CD4-positive, alpha-beta T cell (primary cell): ENCODE measurements around the gene RPL5. TPM values are rescaled to one million over a fixed set of nuclear protein-coding genes. Genes with fewer than 3 reads are reported as not detected.

Experiments used
- ATAC-seq: fragments of 200-7000 bp; cut with Tn5 transposase; one replicate; pipeline ENCODE4 v1.10.0; 2022; ENCODE audit warnings: mild to moderate bottlenecking; ENCODE audit not compliant: poor library complexity
- CTCF ChIA-PET: fragments of 350-600 bp; sonication (Branson Sonifier 250); formaldehyde crosslinking; loops from one replicate; lab custom pipeline; 2021; ENCODE audit warnings: antibody characterized with exemption, inconsistent platforms; lab: Charles Lee
- POLR2A ChIA-PET: fragments of 350-600 bp; sonication (Branson Sonifier 250); formaldehyde crosslinking; loops from one replicate; lab custom pipeline; 2021; ENCODE audit warnings: antibody characterized with exemption, inconsistent platforms; lab: Charles Lee
- DNase-seq, 14 experiments: peaks; one replicate each; pipeline ENCODE4 v3.0.0-alpha.2; 2013 to 2020; ENCODE audit warnings: mixed read lengths in 2 of 14
- H3K27ac ChIP-seq, 2 donors: one replicate each; pipeline versions ENCODE4 v1.5.1 to v1.7.0; 2013; ENCODE audit warnings: low read length in 2 of 2, low read depth in 1 of 2, mild to moderate bottlenecking in 1 of 2
- H3K27me3 ChIP-seq, 2 experiments: 1 replicate in 1 of 2; 2 replicates in 1 of 2; pipeline versions ENCODE4 v1.6.1 to v1.7.0; 2013; ENCODE audit warnings: low read length in 2 of 2, control low read depth in 1 of 2, mild to moderate bottlenecking in 1 of 2, moderate library complexity in 1 of 2; ENCODE audit not compliant: insufficient read depth in 2 of 2, control insufficient read depth in 1 of 2
- H3K36me3 ChIP-seq: one replicate; pipeline ENCODE4 v1.6.1; 2013; ENCODE audit warnings: low read length, control low read depth; ENCODE audit not compliant: insufficient read depth
- H3K4me1 ChIP-seq: one replicate; pipeline ENCODE4 v1.6.1; 2013; ENCODE audit warnings: low read length, control low read depth; ENCODE audit not compliant: insufficient read depth
- H3K4me3 ChIP-seq: one replicate; pipeline ENCODE4 v1.5.1; 2013; ENCODE audit warnings: mild to moderate bottlenecking, low read length, moderate library complexity
- H3K9me3 ChIP-seq, 2 experiments: 1 replicate in 1 of 2; 2 replicates in 1 of 2; pipeline versions ENCODE4 v1.6.1 to v1.7.0; 2013; ENCODE audit warnings: low read length in 2 of 2, mild to moderate bottlenecking in 2 of 2, control low read depth in 1 of 2, moderate library complexity in 1 of 2; ENCODE audit not compliant: control insufficient read depth in 1 of 2, insufficient read depth in 1 of 2
- H3K27ac Mint-ChIP-seq: one replicate; pipeline ENCODE4 v1.8.0; 2020; ENCODE audit warnings: mixed read lengths
- H3K27me3 Mint-ChIP-seq: one replicate; pipeline ENCODE4 v1.8.0; 2021; ENCODE audit warnings: mixed read lengths
- H3K36me3 Mint-ChIP-seq: one replicate; pipeline ENCODE4 v1.8.0; 2021; ENCODE audit warnings: low read depth, mixed read lengths
- H3K4me1 Mint-ChIP-seq: one replicate; pipeline ENCODE4 v1.8.0; 2021; ENCODE audit warnings: low read depth, mixed read lengths
- H3K4me3 Mint-ChIP-seq: one replicate; pipeline ENCODE4 v1.8.0; 2020; ENCODE audit warnings: mild to moderate bottlenecking, mixed read lengths
- H3K9me3 Mint-ChIP-seq: one replicate; pipeline ENCODE4 v1.8.0; 2020; ENCODE audit warnings: mixed read lengths
- intact Hi-C, 2 experiments: fragments of 100-400 bp; cut with DNase I in 1 of 2; cut with micrococcal nuclease in 1 of 2; formaldehyde crosslinking; loops; one replicate each; pipeline versions ENCODE4 v1.15.1 to v1.9.0; 2023 to 2025; cut with DNase I, micrococcal nuclease
- total RNA-seq, 174 experiments: library from RNA in 2 of 174; stranded (reverse) in 2 of 174; gene quantifications; one replicate each; pipeline ENCODE4 v1.2.3 and lab custom pipeline; 2021 to 2026
- TF ChIP-seq, protein P1 (sequence below): fragments of 200-600 bp; IDR thresholded peaks from one replicate; pipeline ENCODE4 v1.8.0; 2022; ENCODE audit warnings: antibody characterized with exemption, mild to moderate bottlenecking

RPL5 gene
- total RNA-seq, 2 experiments from 2014 or later = 1,712 to 1,770 TPM

- ChIA-PET POLR2A (no interaction called here), CTCF (no interaction called here)
- Mint-ChIP-seq H3K4me3 (no peak overlapping the region), H3K9me3 (no peaks in the 10 kb centered on the region), H3K27me3 (no peaks in the 10 kb centered on the region), H3K27ac (peak overlapping the region; percentile 6), H3K36me3 (peaks cover 89% of the 10 kb centered on the region), H3K4me1 (peaks cover 53% of the 10 kb centered on the region)
- intact Hi-C loops = no loop called here
- H3K4me3 ChIP-seq = no peak overlapping the region
- TF ChIP-seq, protein P1, sequence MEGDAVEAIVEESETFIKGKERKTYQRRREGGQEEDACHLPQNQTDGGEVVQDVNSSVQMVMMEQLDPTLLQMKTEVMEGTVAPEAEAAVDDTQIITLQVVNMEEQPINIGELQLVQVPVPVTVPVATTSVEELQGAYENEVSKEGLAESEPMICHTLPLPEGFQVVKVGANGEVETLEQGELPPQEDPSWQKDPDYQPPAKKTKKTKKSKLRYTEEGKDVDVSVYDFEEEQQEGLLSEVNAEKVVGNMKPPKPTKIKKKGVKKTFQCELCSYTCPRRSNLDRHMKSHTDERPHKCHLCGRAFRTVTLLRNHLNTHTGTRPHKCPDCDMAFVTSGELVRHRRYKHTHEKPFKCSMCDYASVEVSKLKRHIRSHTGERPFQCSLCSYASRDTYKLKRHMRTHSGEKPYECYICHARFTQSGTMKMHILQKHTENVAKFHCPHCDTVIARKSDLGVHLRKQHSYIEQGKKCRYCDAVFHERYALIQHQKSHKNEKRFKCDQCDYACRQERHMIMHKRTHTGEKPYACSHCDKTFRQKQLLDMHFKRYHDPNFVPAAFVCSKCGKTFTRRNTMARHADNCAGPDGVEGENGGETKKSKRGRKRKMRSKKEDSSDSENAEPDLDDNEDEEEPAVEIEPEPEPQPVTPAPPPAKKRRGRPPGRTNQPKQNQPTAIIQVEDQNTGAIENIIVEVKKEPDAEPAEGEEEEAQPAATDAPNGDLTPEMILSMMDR = no peak
- ATAC-seq = no peak
- peaks cover 11% of the 10 kb centered on the region for H3K4me1 ChIP-seq
- no peaks in the 10 kb centered on the region for H3K27me3 ChIP-seq
- no peak overlapping the region for H3K27ac ChIP-seq
- H3K9me3 ChIP-seq = no peaks in the 10 kb centered on the region
- peaks cover 88% of the 10 kb centered on the region for H3K36me3 ChIP-seq
- DNase-seq = peak in 1 of 14 experiments; percentile 27
Measured at GRCh38 chr1:92840600-92840999, 8.8 kb downstream of the RPL5 start.

- H3K36me3 ChIP-seq = peaks cover 70% of the 10 kb centered on the region
- TF ChIP-seq, protein P1 = no peak
- no peak overlapping the region for H3K4me3 ChIP-seq
- ATAC-seq (no peak), DNase-seq (no peak)
- CTCF ChIA-PET = interaction anchor here (0.6 to 1.5 kb wide), 3 partner anchors 11 to 94 kb away, joined by 3 to 9 read pairs (median 6); partner anchors contain the start of gene RPL5
- no peak overlapping the region for H3K27ac ChIP-seq
- peaks cover 85% of the 10 kb centered on the region for H3K36me3 Mint-ChIP-seq
- no peak overlapping the region for H3K4me3 Mint-ChIP-seq
- H3K4me1 Mint-ChIP-seq = peaks cover 35% of the 10 kb centered on the region
- H3K27me3 Mint-ChIP-seq = no peaks in the 10 kb centered on the region
- POLR2A ChIA-PET = interaction anchor here (0.7 to 2.9 kb wide), 3 partner anchors 10 to 120 kb away, joined by 3 to 22 read pairs (median 3); partner anchors contain the start of gene RPL5
- H3K9me3 Mint-ChIP-seq = no peaks in the 10 kb centered on the region
- H3K9me3 ChIP-seq = no peaks in the 10 kb centered on the region
- peaks cover 5% of the 10 kb centered on the region for H3K4me1 ChIP-seq
- peak overlapping the region; percentile 67 for H3K27ac Mint-ChIP-seq
- no peaks in the 10 kb centered on the region for H3K27me3 ChIP-seq
- intact Hi-C loops = no loop called here
Measured at GRCh38 chr1:92842082-92843045, 10.5 kb downstream of the RPL5 start.

- Mint-ChIP-seq H3K9me3 (no peaks in the 10 kb centered on the region), H3K27me3 (no peaks in the 10 kb centered on the region), H3K36me3 (peaks cover 78% of the 10 kb centered on the region), H3K27ac (peak overlapping the region; percentile 67), H3K4me1 (peaks cover 29% of the 10 kb centered on the region), H3K4me3 (no peak overlapping the region)
- peaks cover 5% of the 10 kb centered on the region for H3K4me1 ChIP-seq
- no peak overlapping the region for H3K27ac ChIP-seq
- H3K36me3 ChIP-seq = peaks cover 64% of the 10 kb centered on the region
- no peak for DNase-seq
- H3K4me3 ChIP-seq = no peak overlapping the region
- no peaks in the 10 kb centered on the region for H3K9me3 ChIP-seq
- TF ChIP-seq, protein P1 = no peak
- ChIA-PET POLR2A (interaction anchor here (0.7 to 2.9 kb wide), 2 partner anchors 11 to 119 kb away, joined by 3 to 22 read pairs; partner anchors contain the start of gene RPL5), CTCF (interaction anchor here (1.2 kb wide), 1 partner anchor 12 kb away, joined by 6 read pairs; no protein-coding TSS in a partner anchor)
- intact Hi-C loops = no loop called here
- H3K27me3 ChIP-seq = no peaks in the 10 kb centered on the region
- ATAC-seq = no peak
Measured at GRCh38 chr1:92843046-92843423, 11.2 kb downstream of the RPL5 start.
